ENCODE results near the gene C20orf204.

The C20orf204 gene

GRCh38 chr20:64027981-64028685, 7.8 kb upstream of the C20orf204 start:
- DNase-seq (ENCODE audit: low read depth): no peak

DNA sequence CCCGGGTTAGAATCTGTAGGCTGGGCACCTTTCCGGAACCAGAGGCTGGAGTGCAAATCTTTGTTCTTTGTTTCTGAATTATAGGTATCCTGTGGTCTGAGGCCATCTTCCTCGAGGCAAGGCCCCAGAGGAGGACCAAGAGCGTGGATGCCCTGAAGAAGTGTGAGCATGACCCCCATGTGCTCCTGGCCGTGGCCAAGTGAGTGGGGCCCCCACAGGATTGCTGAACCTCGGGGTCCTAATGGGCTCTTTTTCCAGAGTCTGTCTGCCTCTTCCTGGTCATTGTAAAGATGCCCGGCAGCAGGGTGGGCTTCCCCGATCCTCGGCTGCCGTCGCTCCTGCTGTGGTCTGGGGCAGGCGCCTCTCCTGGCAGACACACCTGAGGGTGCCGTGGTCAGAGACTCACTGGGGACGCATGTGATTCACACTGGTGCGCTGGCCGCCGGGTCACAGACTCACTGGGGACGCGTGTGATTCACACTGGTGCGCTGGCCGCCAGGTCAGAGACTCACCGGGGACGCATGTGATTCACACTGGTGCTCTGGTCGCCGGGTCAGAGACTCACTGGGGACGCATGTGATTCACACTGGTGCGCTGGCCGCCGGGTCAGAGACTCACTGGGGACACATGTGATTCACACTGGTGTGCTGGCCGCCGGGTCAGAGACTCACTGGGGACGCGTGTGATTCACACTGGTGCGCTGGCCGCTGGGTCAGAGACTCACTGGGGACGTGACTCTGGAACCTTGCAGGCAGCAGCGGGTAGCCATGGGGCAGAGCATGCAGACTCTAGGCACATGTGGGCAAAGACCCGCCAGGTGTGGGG, 6.5 kb upstream of the C20orf204 start:
- DNase-seq (ENCODE audit: low read depth): no peak

GRCh38 chr20:64030371-64031134, 5.4 kb upstream of the C20orf204 start:
- DNase-seq (ENCODE audit: low read depth): no peak

DNA sequence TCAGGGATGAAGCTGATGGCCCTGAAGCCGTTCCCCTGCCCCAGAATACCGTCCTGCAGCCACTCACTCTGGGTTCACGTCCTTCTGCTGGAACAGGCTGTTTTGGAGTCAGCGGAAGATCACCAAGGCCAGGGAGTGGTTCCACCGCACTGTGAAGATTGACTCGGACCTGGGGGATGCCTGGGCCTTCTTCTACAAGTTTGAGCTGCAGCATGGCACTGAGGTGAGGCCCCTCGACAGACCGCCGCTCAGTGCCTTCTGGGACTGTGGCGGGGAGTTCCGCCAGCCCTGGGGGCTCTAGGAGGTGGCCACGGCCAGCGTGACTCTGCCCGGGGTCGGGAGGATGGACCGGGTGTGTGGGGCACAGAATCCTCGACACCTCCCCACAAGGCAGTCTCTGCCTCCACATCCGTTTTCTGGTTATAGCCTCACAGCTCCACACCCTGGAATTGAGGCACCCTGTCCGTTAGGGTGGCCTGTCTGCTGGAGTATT, 4.1 kb upstream of the C20orf204 start:
- DNase-seq (ENCODE audit: low read depth): no peak

- no peak for DNase-seq (ENCODE audit: low read depth)
Observed at GRCh38 chr20:64032706-64033624, 3.0 kb upstream of the C20orf204 start.

DNA sequence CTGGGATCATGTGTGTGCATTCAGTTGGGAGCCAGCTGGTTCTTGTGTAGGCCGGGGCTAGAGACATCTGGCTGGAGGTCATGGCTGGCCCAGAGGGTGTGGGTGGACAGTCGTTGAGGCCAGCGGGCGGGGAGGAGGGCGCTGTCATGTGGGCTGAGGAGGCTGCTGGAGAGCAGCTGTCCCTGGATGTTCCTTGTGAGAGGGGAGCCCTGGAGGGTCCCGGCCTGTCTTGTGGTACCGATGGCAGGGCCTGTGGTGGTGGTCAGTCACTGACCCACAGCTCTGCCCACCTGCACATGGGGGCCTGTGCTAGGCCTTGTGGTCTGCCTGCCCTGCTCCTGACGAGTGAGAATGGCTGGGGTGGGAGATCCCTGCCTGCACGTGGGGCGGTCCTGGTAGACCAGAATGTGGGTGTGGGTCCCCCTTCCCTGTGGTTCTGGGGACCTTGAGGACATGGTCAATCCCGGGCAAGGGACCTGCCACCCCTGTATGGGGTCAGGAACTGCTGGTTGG, 1.9 kb upstream of the C20orf204 start:
- DNase-seq (ENCODE audit: low read depth): no peak

GRCh38 chr20:64035066-64035932, 683 bp upstream of the C20orf204 start:
- no peak for DNase-seq (ENCODE audit: low read depth)

DNA sequence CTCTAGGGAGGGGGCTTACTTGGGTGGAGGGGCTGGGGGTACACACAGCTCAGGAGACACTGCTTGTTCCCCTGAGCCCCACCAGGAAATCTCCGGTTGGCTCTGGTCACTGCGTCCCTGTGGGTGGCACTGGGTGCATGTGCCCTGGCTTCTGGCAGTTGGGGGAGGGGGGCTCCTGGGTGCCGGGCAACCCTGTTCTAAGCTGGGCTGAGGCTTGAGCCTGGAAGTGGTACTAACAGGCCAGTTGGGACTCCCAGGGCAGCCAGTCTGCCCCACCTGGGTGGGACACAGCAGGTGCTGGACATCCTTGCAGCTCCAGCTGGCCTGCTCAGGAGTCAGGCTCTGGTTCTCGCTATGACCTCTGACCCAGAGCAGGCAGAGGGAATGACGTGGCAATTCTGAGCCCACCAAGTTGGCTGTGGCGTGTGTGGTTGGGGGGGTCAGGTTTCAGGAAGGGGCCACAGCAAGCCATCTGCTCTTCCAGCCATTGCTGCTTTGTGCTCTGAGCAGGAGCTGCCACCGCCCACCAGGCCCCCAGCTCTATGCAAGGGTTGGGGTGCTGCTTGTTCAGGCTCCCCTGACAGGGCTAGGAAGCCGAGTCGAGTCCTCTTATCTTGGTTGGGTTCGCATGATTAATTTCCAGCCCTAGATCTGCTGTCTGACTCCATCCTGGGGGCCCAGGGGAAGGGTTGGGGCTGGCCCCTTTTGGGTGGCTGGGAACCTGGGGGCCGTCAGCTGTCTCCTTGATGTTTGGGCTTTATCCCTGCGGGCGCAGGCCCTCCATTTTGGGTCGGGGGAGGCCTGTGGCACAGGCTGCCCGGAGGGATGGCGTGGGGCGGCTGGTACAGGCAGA, 590 bp downstream of the C20orf204 start:
- DNase-seq (ENCODE audit: low read depth): no peak

DNA sequence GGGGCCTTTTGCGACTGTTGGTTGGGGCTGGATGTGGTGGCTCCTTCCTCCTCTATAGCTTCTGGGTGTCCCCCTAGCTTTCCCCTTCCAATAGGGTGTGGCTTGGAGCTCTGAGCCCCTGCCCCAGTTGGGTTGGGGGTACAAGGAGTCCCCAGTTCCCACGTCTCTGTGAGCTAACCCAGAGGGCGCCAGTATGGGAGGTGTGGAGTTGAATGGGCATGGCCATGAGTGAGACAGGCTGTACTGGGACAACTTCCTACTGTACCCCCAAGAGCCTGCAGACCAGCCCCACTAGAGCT, 1.2 kb downstream of the C20orf204 start:
- no peak for DNase-seq (ENCODE audit: low read depth)

GRCh38 chr20:64037498-64038213, 1.7 kb downstream of the C20orf204 start:
- DNase-seq (ENCODE audit: low read depth): no peak

DNA sequence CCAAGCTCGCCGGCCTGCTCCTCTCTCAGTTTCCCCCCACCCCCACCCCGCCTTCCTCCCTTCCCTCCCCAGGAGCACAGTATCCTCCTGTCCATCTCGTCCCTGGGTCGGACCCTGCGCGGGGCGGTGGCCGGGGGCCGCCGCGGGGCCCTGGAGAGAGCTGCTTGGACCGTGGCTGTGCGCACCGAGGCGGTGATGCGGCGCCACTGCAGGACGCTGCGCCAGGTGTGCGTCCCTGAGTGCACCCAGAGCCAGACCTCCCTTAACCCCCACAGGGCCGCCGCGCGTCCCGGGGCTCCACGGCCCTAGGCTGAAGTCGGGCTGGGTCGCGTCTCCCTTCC, 2.2 kb downstream of the C20orf204 start:
- DNase-seq (ENCODE audit: low read depth): no peak

GRCh38 chr20:64038565-64039292, 2.7 kb downstream of the C20orf204 start:
- no peak for DNase-seq (ENCODE audit: low read depth)

- DNase-seq (ENCODE audit: low read depth): no peak
Observed at GRCh38 chr20:64039293-64040160, 3.5 kb downstream of the C20orf204 start.

- no peak for DNase-seq (ENCODE audit: low read depth)
Observed at GRCh38 chr20:64040231-64041039, 4.5 kb downstream of the C20orf204 start.

GRCh38 chr20:64041040-64041780, 5.2 kb downstream of the C20orf204 start:
- no peak for DNase-seq (ENCODE audit: low read depth)

- no peak for DNase-seq (ENCODE audit: low read depth)
Observed at GRCh38 chr20:64041781-64042053, 5.7 kb downstream of the C20orf204 start.

Measured in non-pigmented ciliary epithelial cell (primary cell).